Measurements from ENCODE around the gene RASAL1.

The RASAL1 gene

GRCh38 chr12:113096675-113097461, 38.7 kb downstream of the RASAL1 start:
- H3K4me3 ChIP-seq (replicated peaks; ENCODE audit: low read depth, low read length) = no peak overlapping the region
- TF ChIP-seq CTCF (IDR thresholded peaks at IDR 0.05; ENCODE audit: low read depth, low read length, missing control alignments) = no peak
- no peak for DNase-seq (ENCODE audit: extremely low read depth, low read depth)

- TF ChIP-seq CTCF (IDR thresholded peaks at IDR 0.05; ENCODE audit: low read depth, low read length, missing control alignments) = no peak
- H3K4me3 ChIP-seq (replicated peaks; ENCODE audit: low read depth, low read length) = no peak overlapping the region
- DNase-seq (ENCODE audit: extremely low read depth, low read depth) = no peak
These were observed 40.2 kb downstream of the RASAL1 start for GRCh38 chr12:113095405-113095804.

GRCh38 chr12:113094738-113095137, 40.8 kb downstream of the RASAL1 start:
- no peak for DNase-seq (ENCODE audit: extremely low read depth, low read depth)
- no peak overlapping the region for H3K4me3 ChIP-seq (replicated peaks; ENCODE audit: low read depth, low read length)
- TF ChIP-seq CTCF (IDR thresholded peaks at IDR 0.05; ENCODE audit: low read depth, low read length, missing control alignments) = no peak

- no peak for TF ChIP-seq CTCF (IDR thresholded peaks at IDR 0.05; ENCODE audit: low read depth, low read length, missing control alignments)
- H3K4me3 ChIP-seq (replicated peaks; ENCODE audit: low read depth, low read length) = no peak overlapping the region
- no peak for DNase-seq (ENCODE audit: extremely low read depth, low read depth)
These were observed 42.0 kb downstream of the RASAL1 start for GRCh38 chr12:113093409-113094101.

- no peak overlapping the region for H3K4me3 ChIP-seq (replicated peaks; ENCODE audit: low read depth, low read length)
- no peak for TF ChIP-seq CTCF (IDR thresholded peaks at IDR 0.05; ENCODE audit: low read depth, low read length, missing control alignments)
- no peak for DNase-seq (ENCODE audit: extremely low read depth, low read depth)
These were observed 42.8 kb downstream of the RASAL1 start for GRCh38 chr12:113092607-113093408.

- no peak for TF ChIP-seq CTCF (IDR thresholded peaks at IDR 0.05; ENCODE audit: low read depth, low read length, missing control alignments)
- no peak for DNase-seq (ENCODE audit: extremely low read depth, low read depth)
These were observed 44.1 kb downstream of the RASAL1 start for GRCh38 chr12:113091506-113091905.

More at GRCh38 chr12:113091506-113091905, 44.1 kb downstream of the RASAL1 start:
- no peak overlapping the region for H3K4me3 ChIP-seq (replicated peaks; ENCODE audit: low read depth, low read length)

Data from HFF-Myc (cell line).